Body of pancreas (tissue), 4 donors: ENCODE data around the gene LETM1.

ENCODE experiments used
- CTCF ChIP-seq, 7 experiments: fragments of 450-650 bp in 4 of 7; fragments of 200-600 bp in 3 of 7; sonication (generic) in 3 of 7; IDR thresholded peaks; one replicate each; pipeline ENCODE4 v1.5.1; 2016 to 2019; ENCODE audit warnings: antibody characterized with exemption in 7 of 7
- POLR2A ChIP-seq, 3 donors: fragments of 450-650 bp; IDR thresholded peaks; one replicate each; pipeline ENCODE4 v1.6.1; 2016; ENCODE audit warnings: antibody characterized with exemption in 3 of 3, mild to moderate bottlenecking in 2 of 3

GRCh38 chr4:1798580-1799386 is 57.2 kb downstream of the LETM1 start:
- no peak for TF ChIP-seq CTCF (IDR thresholded peaks at IDR 0.05)
- TF ChIP-seq POLR2A (IDR thresholded peaks at IDR 0.05): no peak
